Hematopoietic multipotent progenitor cell treated with erythropoietin and hydrocortisone succinate and interleukin-3 and kit ligand, for 8 days (in vitro differentiated cells): ENCODE data around the gene FAM117A.
"Not testable (repeated sequence)": the region's sequence is repeated elsewhere in the genome, so short reads cannot be mapped to it uniquely, and the experiment has no call there.

Source experiments
- DNase-seq: peaks from one replicate; pipeline ENCODE4 v3.0.0-alpha.2; 2015

Gene FAM117A

DNA sequence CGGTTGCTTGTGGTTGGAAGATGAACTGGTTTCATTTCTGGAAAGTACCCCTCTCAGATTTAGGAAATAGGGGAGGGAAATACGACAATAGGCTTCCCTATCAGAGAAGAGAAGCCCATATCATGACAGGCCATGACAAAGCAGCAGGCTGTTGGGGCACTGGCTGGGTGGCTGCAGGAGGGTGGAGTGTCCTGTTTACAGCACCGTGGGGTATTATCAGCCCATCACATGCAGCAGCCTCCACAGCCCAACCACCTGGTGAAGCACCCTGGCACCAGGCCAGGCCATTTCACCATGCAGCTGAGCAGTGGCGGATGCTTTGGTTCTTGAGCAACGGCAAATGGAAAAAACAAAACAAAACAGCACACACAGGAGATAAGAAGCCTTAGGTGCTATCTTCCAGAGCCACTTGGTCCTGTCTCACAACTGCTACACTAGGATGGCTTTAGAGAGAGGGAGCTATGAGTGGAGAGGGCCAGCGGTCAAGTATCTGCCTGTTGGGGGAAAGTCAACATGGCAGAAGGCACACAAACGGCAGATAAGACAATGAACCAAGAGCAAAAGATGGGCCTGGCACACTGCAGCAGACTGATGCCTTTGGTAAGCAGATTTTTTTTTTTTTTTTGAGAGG lies 24.2 kb downstream of the FAM117A start:
- DNase-seq: peak; percentile 100

DNA sequence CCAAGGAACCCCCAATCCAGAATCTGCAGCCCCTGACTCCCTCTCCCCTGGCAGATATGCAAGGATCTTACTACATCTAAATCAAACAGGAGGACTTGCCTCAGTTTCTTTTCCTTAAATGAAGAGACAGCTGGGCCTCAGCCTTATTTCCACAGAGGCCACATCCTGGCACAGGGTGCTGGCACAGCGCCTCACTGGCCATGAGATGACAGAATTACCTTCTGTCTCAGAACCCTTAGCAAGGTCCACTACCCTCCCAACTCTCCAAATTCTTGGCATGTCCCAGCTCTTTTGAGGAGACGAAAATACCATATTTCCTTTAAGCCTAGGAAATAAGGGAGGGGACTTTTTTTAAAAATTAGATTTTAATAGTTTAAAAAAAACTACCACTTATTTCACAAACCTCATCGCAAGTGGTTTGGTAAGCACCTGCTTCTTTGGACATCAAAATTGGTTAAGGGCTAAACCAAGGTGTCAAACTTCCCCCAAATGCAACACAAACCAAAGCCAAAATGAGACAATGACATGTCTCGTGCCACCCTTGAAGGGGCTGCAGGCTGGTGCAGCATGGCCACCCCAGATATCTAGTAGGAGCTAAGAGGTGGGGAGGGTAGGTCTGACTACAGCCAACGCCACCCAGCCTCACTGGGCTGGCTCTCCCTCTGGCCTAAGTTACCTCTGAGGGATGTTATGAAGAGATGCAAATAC lies 25.3 kb downstream of the FAM117A start:
- no peak for DNase-seq

DNA sequence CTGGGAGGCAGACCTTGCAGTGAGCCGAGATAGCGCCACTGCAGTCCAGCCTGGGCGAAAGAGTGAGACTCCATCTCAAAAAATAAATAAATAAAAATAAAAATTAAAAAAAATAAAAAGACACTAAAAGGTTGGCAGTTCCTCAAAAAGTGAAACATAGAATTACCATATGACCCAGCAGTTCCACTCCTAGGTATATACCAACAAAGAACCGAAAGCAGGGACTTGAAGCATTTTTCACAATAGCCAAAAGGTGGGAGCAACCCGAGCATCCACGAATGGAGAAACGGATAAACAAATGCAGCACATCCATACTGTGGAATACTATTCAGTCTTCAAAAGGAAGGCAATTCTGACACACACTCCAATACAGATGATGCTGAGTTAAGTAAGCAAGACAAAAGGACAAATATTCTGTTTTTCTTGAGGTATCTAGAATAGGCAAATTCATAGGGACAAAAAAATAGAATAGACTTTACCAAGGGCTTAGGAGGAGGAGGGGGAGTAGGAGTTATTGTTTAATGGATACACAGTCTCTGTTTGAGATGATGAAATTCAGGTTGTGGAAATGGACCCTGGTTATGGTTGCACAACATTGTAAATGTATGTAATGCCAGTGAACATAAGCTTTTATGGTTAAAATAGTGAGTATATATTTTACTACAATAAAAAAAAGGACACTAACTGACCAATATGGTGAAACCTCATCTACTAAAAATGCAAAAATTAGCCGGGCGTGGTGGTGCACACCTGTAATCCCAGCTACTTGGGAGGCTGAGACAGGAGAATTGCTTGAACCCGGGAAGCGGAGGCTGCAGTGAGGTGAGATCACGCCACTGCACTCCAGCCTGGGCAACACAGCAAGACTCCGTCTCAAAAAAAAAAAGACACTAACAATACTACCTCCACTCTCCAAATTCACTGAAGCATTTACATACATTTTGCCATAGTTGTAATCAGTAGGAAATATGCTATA lies 29.1 kb downstream of the FAM117A start:
- DNase-seq: no peak

DNA sequence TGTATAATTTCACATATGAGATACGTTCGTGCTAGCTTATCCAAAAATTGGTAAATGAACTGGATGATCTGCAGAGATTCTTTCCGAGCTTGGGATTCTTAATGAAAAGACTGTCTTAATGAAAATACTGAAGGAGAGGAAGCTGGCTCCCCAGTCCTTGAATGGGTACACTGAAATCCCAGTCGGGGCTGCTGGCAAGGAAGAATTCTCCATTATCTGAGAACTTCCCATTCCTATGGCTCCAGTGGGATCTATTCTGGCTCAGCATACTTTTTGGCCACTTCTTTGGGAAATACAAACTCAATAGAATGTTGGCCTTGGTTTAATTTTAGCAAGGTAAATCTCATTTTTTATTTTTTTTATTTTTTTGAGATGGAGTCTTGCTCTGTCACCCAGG lies 32.5 kb downstream of the FAM117A start:
- DNase-seq: no peak

DNA sequence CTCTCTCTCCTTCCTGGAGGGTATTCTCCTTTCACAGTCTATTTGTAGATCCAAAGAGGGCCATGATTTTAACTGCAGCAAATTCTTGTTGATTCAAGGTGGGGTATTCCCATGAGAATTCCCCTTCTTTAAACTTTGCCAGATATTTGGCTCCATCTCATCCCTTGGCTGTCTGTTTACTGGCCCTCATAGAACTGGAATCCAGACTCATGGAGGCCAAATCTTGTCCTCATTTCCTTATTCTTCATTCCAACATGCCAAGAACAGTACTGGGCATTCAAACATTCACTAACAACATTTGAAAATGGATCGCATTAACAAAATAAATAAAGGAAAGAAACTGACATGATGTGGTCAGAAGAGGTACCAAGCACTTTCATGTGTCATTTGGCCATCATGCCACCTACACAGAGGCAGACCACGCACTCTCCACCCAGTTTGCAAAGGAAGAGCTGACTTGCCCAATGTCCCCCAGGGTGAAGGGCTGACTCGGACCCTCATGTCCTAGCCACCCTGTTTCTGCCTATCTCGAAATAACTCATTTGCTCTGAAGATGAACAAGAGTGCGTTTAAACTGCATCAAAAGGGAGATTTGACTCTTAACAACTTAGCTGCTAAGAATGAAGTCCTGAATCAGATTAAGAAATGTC lies 33.0 kb downstream of the FAM117A start:
- no peak for DNase-seq

DNA sequence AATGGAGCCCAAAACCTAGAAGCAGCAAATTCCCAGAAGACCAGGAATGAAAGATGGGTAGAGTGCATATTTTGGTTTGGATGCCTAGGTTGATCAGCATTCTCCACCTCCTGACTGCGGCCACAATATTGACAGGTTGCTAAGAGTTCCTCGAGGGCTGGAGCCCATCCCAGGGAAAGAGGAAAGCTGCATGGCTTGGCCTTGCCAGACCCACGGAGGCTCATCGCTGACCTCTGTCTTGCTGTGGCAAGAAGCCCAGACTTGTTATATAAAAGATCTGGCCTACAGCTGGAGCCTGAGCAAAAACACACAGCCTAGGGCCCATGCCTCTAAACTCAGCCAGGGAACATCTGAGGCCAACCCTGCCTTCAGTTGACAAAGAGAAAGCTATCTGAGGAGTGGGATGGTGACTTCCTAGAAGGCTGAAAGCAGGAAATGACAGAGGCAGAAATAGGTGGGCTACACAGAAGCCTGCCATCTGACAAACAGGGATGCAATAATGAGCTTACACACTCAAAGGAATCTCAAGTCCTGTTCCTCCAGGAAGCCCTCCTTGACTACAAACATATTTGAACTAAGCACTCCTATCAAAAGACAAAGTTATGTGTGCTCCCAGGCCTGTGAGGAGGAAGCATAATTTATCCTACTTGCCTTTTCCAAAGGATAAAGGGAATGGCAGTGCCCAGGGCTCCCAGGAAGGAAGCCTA lies 33.7 kb downstream of the FAM117A start:
- no peak for DNase-seq

DNA sequence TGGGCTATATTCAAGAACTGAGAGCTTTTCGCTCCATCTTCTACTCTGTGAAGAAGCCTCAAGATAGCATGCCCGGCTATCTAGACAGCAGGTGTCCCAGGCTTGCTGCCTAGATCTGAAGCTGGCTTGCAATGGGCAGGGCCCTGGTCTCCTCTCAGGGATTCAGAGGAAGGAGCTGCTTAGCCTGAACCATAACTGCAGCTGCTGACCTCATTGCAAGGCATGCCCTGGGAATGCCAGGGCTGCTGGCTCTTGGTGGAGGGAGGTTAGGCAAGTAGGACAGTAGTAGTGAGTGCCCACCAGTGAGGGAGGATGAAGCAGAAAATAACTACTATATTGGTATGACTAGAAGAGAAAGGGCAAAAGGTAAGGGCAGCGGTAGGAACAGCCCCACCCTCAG lies 34.9 kb downstream of the FAM117A start:
- no peak for DNase-seq

DNA sequence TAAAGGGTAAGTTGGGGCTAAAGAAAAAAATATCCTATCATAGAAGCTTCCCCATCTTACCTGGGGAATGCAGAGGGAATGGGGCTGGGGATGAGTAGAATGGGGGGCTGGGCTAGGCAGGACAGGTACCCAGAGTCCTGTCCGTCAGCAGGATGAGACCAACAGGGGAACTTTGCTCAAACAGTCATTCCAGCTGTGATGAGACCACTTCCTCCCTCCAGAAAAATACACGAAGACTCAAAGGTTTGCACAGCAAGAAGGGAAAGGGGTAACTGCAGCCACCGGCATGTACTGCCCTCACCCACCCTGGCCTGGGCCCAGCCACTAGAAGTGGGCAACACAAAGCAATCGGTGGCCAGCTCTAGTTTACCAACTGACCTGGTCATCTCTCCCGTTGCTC lies 35.5 kb downstream of the FAM117A start:
- DNase-seq: no peak

DNA sequence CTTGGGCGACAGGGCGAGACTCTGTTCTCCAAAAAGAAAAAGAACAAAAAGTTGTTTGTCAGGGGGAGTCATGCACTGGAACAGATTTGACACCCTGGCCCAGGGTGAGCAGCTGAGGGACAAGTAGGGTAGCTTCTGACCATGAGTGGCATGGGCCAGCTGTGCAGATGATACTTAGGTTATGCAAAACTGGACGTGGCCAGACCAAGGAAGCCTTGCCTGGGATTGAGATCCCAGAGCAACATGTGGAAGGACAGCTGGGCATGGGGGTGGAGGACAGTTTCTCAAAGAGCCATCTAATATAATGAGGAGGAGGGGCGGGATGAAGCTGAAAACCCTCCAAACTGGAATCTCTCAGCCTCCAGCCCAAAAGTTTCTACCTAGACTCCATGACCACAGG lies 36.6 kb downstream of the FAM117A start:
- DNase-seq: no peak

DNA sequence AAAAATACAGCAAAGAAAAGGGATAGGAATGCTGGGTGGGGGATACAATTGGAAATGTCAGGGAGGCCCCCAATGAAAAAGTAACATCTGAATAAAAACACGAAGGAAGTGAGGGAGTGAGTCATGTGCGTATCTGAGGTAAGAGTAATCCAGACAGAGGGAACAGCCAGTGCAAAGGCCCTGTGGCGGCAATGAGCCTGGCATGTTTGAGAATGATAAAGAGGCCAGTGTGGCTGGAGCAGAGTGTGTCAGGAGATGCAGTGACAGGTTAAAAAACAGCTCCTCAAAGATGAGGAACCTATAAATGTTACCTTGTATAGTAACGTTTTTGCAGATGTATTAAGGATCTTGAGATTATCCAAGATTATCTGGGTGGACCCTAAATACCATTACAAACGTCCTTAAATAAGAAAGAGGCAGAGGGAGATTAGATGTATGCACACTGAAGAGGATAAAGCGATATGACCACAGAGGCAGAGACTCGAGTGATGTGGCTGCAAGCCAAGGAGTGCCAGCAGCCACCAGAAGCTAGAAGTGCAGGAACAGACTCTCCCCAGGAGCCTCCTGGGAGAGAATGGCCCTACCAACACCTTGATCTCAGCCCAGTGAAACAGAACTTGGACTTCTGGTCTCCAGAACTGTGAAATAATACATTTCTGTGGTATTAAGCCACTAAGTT lies 38.3 kb downstream of the FAM117A start:
- peak; percentile 88 for DNase-seq

DNA sequence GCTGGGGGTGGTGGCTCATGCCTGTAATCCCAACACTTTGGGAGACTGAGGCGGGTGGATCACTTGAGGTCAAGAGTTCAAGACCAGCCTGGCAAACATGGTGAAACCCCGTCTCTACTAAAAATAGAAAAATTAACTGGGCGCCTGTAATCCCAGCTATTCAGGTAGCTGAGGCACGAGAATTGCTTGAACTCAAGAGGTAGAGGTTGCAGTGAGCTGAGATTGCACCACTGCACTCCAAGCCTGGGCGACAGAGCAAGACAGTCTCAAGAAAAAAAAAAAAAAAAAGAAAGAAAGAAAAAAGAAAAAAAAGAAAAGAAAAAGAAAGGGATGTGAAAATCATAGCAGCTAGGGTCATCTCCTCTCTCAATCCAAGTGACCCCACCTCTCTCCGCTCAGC lies 39.4 kb downstream of the FAM117A start:
- DNase-seq: not testable (repeated sequence)

DNA sequence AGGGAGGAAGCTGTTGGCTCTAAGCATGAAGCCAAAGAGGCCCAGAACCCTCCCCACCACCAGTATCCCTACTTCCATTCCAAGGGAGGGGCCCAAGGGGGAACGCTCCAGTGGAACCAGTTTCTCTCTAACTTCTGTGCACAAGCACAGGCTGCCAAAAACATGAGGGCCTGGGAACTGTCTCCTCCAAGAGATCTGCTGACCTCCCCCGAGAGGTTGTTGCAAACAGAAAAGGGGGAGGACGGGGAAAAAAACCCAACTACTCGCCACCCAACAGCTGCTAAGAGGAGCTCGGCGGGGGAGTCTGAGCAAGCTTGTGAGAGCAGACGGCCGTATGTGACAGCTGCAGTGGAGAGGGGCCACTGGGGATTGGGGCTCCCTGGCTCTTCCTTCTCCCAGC lies 40.5 kb downstream of the FAM117A start:
- DNase-seq: no peak

DNA sequence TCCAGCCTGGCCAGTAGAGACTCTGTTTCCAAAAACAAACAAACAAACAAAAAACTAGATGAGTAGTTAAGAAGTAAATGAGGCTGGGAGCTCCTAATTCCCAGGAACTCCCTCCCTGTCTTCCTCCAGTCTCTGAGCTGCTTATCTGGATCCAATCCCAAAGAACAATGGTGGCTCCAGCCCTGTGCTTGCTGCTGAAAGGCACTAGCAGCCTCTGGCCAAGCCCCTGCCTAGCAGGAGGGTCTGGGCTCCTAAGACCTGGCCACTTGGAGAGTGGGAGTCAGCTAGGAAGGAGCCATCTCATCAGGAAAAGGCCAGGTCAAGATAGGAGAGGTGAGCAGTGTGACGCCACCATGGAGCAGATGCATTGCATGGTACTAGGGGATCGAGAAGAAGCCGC lies 41.9 kb downstream of the FAM117A start:
- no peak for DNase-seq

DNA sequence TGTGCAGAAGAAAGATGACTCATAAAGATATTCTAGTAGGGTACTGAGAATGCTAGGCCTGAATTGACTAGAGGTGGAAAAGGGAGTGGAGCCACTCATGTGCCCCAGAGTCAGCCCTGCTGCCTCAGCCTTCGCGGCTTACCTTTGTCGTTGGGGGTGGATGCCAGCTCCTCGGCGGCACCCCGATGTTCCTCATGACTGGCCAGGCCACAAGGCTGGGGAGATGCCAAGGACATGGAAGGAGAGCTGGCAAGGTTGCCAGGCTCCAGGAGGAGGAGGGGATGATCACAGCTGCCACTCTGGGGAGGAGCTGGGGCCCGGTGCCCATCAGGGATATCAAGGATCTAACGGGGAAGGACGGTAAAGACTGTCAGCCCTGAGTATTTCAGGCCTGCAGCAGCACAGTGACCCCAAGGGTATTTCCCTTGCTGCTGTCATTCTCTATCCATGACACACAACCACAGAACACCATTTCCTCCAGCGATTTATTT lies 46.5 kb downstream of the FAM117A start:
- DNase-seq: no peak

DNA sequence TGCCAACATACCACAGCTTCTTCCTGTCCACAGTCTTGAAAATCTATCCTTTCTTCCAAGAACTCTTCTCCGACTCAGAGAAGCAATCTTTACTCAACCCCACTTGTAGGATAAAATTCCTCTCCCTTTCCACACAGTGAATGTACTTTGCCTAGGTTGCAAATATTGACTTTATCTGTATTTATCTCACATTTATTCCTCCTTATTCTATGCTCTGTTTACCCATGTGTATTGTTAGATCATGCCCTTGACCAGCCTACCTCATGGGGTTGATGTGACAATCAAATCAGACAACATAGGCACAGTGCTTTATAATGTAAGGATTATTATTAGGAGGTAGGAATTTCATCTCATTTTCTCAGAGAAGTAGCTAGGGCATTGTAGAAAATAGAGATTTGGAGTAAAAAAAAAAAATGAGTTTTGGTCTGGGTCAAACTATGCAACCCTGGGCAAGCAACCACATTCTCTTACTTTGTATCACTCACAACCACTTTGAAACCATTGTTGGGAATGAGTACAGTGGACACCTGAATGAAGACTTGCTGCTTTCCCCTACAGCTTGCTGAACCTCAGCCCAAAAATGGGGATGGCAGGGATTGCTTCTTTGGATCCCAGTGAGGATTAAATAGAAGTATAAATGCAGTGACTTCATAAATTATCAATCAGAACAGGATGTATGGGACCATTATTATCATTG lies 47.1 kb downstream of the FAM117A start:
- no peak for DNase-seq

DNA sequence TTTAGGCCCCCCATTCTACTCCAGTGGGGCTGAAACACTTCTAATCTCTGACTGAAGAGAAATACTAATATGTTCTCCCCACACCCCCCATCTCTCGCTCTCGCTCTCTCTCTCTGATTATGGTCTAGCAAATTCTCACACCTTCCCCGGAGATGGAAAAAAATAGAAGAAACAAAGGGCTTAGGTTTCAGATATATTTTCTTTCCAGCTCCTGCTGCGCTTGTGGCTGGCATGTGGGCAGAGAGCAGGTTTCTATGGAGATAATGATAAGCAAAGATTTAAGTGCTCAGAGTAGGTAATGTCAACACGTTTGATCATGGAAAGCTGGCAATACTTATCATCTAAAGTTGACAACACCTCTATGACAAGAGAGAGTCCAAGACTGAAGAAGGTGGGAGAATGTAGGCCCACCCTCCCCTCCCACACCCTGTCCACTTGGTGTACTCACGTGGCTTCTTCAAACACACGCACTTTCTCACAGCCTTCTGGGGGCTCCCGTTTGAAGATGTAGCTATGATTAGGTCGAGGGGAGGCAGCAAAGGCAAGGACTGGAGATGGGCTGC lies 48.1 kb downstream of the FAM117A start:
- no peak for DNase-seq

DNA sequence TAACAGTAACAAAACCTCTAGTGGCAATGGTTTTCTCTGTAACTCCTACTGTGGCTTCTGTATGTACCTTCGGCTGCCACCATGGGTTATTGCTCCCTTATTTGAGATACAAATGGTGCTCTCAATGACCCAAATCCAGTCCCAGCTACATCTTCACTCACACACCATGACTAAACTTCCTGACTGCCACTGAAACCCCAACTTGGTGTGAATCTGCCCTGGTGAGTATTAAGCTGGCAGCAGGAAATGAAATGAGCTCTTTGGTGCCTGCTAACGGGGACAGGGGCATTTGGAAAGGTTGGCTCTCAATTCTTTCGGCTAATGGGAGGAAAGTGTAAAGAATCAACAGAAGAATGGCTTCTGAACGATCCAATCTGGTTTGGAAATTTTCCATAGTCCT lies 48.7 kb downstream of the FAM117A start:
- DNase-seq: no peak

DNA sequence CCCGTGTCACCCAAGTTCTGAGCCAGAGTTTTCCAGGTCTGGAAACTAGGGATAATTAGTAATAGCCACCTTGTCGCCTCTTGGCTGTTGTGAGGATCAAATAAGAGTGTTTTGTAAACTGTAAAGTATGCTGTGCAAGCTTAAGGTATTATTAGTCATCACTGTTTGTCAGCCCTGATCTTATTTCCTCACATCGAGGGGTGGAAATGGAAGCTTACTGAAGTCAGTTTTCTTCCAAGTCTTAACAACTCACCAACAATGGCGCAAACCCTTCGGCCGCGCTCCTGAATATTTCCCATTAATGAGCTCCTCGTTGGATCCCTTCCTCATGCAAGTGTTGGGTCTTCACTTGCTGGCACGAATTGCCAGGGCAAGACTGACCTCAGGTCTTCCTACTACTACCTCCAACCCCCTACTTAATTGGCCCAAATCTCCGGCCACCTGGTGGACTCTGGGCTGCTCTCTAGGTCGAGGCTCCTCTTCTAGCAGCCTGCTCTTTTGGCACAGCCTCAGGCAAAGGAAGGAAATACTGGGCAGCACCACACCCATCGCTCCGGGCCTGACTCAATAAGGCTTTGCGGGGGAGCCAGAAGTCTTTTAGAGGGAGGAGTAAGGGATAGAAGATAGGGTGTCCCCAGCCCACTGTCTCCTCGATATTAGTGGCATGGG lies 55.3 kb downstream of the FAM117A start:
- DNase-seq: peak; percentile 89

DNA sequence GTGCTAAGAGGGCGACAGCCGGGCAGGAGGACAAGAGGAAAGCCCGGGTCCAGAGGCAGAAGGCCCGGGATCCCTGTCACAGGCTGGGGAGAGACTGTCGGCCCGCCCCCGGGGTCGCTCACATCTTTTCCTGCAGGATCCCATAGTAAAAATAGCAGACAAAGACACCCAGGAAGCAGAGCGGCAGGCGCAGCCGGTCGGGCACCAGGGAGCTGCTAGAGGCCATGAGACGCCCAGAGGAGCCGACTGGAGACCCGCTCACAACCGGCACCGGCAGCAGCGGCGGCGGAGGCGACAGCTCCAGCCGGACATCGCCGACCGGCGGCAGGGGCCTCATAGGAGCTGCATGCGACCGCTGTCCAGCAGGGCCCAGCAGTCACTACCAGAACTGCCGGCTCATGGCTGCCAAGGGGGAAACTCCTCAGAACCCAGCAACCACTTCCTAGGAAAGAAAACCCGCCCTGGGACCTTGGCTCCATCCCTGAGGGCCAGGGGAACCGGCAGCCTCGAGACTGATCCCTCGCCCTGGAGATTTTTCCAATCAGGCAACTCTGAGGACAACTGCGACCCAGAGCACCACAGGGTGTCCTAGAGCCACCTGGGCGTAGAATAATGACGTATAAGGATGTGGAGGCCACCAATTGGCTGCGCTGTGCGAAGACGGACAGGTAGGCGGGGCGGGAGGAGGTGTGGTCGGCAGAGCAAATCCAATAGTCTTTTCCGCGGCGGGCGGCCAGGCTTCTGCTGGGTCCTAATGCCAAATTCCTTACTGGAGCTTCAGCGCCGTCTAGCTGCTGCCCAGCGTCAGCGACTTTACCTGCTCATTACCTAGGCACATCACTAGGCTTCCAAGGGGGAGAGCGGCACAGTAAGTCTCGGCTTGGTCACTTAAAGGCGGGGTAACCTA lies 56.1 kb downstream of the FAM117A start, which contains the start of gene SLC35B1:
SLC35B1 (minus strand) TSS at position 357 of the 907 bp plus-strand sequence; CDS start at position 226, 131 bp downstream.
- peak; percentile 99 for DNase-seq
